Parathyroid adenoma (tissue), 2 donors: ENCODE data around the gene GRK6.

Experiments used
- H2AFZ ChIP-seq: fragments of 300-600 bp; sonication (generic); one replicate; pipeline ENCODE4 v1.7.0; 2017; ENCODE audit warnings: antibody characterized with exemption, mild to moderate bottlenecking
- H3K27ac ChIP-seq: fragments of 300-600 bp; sonication (generic); one replicate; pipeline ENCODE4 v1.7.0; 2017
- H3K27me3 ChIP-seq: fragments of 300-600 bp; sonication (generic); one replicate; pipeline ENCODE4 v1.7.0; 2017; ENCODE audit warnings: low read length; ENCODE audit not compliant: control insufficient read depth, insufficient read depth
- H3K36me3 ChIP-seq: fragments of 300-600 bp; sonication (generic); one replicate; pipeline ENCODE4 v1.7.0; 2017; ENCODE audit warnings: low read length; ENCODE audit not compliant: control insufficient read depth, insufficient read depth
- H3K4me1 ChIP-seq: fragments of 300-600 bp; sonication (generic); one replicate; pipeline ENCODE4 v1.7.0; 2017; ENCODE audit warnings: control low read depth
- H3K4me2 ChIP-seq: fragments of 300-600 bp; sonication (generic); one replicate; pipeline ENCODE4 v1.7.0; 2017; ENCODE audit warnings: low read length
- H3K4me3 ChIP-seq: fragments of 300-600 bp; sonication (generic); one replicate; pipeline ENCODE4 v1.7.0; 2017; ENCODE audit warnings: low read depth, low read length
- H3K79me2 ChIP-seq: fragments of 300-600 bp; sonication (generic); one replicate; pipeline ENCODE4 v1.7.0; 2017; ENCODE audit warnings: control low read depth
- H3K9ac ChIP-seq: fragments of 300-600 bp; sonication (generic); one replicate; pipeline ENCODE4 v1.7.0; 2017; ENCODE audit warnings: mild to moderate bottlenecking
- H3K9me3 ChIP-seq: fragments of 300-600 bp; sonication (generic); one replicate; pipeline ENCODE4 v1.7.0; 2017; ENCODE audit warnings: low read length; ENCODE audit not compliant: control insufficient read depth
- TF ChIP-seq, protein P1 (sequence below): fragments of 300-600 bp; sonication (generic); IDR thresholded peaks from one replicate; pipeline ENCODE4 v1.7.0; 2017; ENCODE audit warnings: antibody characterized with exemption, mild to moderate bottlenecking
- donor health status: primary hyperparathyroidism.

The GRK6 gene

DNA sequence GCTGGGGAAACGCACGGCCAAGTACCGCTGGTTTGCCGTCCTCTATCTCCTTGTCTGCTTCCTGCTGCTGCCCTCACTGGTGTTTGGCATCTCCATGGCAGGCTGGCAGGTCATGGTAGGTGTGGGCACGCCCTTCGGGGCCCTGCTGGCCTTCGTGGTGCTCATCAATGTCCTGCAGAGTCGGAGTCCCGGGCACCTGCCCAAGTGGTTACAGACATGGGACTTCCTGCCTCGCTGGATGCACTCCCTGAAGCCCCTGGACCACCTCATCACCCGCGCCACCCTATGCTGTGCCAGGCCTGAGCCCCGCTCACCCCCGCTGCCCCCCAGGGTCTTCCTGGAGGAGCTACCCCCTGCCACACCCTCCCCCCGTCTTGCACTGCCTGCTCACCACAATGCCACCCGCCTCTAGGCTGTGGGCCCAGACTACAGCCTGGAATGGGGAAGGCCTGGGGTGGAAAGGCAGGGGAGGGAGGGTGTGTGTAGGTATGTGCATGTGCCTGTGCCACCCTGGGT, 28.5 kb upstream of the GRK6 start:
- Histone ChIP-seq H3K9me3 (no peaks in the 10 kb centered on the region), H2AFZ (no peak overlapping the region), H3K4me1 (peaks cover 7% of the 10 kb centered on the region), H3K79me2 (no peaks in the 10 kb centered on the region), H3K4me2 (no peak overlapping the region), H3K36me3 (no peaks in the 10 kb centered on the region), H3K4me3 (no peak overlapping the region), H3K27ac (no peak overlapping the region), H3K9ac (no peak overlapping the region), H3K27me3 (no peaks in the 10 kb centered on the region)
- TF ChIP-seq, protein P1, sequence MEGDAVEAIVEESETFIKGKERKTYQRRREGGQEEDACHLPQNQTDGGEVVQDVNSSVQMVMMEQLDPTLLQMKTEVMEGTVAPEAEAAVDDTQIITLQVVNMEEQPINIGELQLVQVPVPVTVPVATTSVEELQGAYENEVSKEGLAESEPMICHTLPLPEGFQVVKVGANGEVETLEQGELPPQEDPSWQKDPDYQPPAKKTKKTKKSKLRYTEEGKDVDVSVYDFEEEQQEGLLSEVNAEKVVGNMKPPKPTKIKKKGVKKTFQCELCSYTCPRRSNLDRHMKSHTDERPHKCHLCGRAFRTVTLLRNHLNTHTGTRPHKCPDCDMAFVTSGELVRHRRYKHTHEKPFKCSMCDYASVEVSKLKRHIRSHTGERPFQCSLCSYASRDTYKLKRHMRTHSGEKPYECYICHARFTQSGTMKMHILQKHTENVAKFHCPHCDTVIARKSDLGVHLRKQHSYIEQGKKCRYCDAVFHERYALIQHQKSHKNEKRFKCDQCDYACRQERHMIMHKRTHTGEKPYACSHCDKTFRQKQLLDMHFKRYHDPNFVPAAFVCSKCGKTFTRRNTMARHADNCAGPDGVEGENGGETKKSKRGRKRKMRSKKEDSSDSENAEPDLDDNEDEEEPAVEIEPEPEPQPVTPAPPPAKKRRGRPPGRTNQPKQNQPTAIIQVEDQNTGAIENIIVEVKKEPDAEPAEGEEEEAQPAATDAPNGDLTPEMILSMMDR = no peak

DNA sequence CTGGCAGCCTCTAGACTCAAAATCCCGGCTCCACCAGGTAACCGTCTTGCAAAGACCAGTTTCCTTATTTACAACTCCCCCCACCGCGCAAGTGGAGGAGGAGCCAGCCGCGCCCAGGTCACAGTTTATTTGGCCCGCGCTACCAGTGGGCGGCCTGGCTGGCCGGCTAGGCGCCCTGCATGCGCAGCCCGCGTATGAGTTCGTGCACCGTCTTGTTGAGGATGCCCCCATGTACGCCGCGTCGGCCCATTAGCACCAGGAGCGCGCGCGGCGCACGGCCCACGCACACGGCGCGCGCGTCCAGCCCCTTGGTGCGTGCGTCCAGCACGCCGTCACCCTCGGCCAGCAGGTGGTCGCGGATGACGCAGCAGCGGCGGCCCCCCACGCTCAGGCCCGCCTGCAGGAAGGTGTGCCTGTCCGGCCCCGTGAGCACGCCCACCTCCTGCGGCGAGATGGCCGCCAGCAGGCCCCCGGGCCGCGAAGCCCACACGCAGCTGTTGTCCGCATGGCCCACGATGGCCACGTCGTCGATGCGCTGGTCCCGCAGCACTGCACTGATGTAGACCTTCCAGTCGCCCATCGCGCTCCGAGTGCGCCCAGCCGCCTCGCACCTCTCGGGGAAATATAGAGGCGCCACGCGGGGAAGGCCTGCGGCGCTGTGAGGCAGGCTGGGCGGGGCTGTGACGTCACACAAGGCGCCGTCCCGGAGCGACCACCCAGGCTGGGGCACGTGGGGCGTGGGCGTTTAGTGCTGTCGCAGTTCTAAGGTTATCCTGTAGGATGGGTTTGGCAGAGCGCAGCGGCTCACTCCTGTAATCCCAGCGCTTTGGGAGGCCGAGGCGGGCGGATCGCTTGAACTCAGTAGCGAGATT, 26.2 kb upstream of the GRK6 start, which contains the start of gene PFN3:
Gene PFN3, minus strand, starts transcription at position 665 of the 872 bp plus-strand sequence. Its CDS starts 85 bp downstream, at position 580.
- Histone ChIP-seq H3K36me3 (no peaks in the 10 kb centered on the region), H3K4me3 (no peak within 1 kb of the TSS), H2AFZ (no peak within 1 kb of the TSS), H3K9me3 (no peaks in the 10 kb centered on the region), H3K4me1 (peaks cover 26% of the 10 kb centered on the region), H3K9ac (no peak within 1 kb of the TSS), H3K27me3 (no peaks in the 10 kb centered on the region), H3K4me2 (no peak within 1 kb of the TSS), H3K79me2 (no peaks in the 10 kb centered on the region), H3K27ac (no peak within 1 kb of the TSS)
- TF ChIP-seq, protein P1 = no peak

GRCh38 chr5:177402271-177403043, 24.0 kb upstream of the GRK6 start:
- Histone ChIP-seq H3K27me3 (no peaks in the 10 kb centered on the region), H3K79me2 (no peaks in the 10 kb centered on the region), H3K4me1 (peaks cover 26% of the 10 kb centered on the region), H3K36me3 (no peaks in the 10 kb centered on the region), H3K4me2 (peak overlapping the region; percentile 93), H3K9me3 (no peaks in the 10 kb centered on the region), H3K9ac (no peak overlapping the region), H2AFZ (peak overlapping the region; percentile 80), H3K27ac (no peak overlapping the region), H3K4me3 (peak overlapping the region; percentile 65)
- TF ChIP-seq, protein P1 = peak; percentile 45

- no peaks in the 10 kb centered on the region for H3K36me3 ChIP-seq
- no peaks in the 10 kb centered on the region for H3K27me3 ChIP-seq
- H3K79me2 ChIP-seq = no peaks in the 10 kb centered on the region
- peak overlapping the region; percentile 80 for H2AFZ ChIP-seq
- H3K4me1 ChIP-seq = peaks cover 26% of the 10 kb centered on the region
- no peak overlapping the region for H3K9ac ChIP-seq
- H3K4me2 ChIP-seq = peak overlapping the region; percentile 93
- TF ChIP-seq, protein P1 = no peak
- H3K4me3 ChIP-seq = peak overlapping the region; percentile 65
- no peaks in the 10 kb centered on the region for H3K9me3 ChIP-seq
- no peak overlapping the region for H3K27ac ChIP-seq
Measured at GRCh38 chr5:177403102-177403791, 23.2 kb upstream of the GRK6 start.
